Activated CD4-positive, alpha-beta T cell treated with anti-CD3 and anti-CD28 coated beads for 4 hours (primary cell): ENCODE data around the gene KRTAP1-1.
"Not testable (repeated sequence)": the region's sequence is repeated elsewhere in the genome, so short reads cannot be mapped to it uniquely, and the experiment has no call there.

ENCODE experiments used
- DNase-seq, 2 donors: peaks; one replicate each; pipeline ENCODE4 v3.0.0-alpha.2; 2020

KRTAP1-1 gene

DNA sequence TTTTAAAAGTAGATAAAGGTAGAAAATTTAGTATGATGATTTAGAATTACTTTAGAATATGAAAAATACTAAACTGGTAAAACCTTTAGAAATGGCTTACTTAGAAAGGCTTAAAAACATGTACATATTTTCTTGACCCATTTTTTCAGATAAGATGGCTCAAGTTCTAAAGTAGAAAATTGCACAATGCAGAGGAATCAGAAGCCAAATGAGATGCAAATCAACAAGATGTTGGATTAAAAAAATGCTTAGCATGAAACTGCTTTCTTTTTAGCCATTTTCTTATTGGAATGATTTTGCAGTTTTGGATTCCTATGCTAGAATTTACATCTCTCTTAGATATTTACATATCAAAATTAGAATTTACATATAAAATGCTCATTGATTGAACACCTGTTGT is 30.8 kb downstream of the KRTAP1-1 start:
- DNase-seq: no peak

DNA sequence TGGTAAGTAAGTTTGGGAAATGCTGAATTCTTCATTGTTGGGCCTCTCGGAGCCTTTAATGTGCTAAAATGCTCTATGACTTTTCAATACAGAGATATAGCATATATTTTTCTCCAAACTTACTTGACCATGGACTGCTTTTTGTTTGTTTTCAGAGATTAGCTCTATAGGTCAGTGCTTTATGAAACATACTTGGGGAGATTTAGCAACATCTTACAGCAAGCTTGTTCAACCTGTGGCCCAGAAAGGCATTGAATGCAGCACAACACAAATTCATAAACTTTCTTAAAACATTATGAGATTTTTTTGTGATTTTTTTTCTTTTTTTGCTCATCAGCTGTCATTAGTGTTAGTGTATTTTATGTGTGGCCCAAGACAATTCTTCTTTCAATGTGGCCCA is 31.3 kb downstream of the KRTAP1-1 start:
- DNase-seq: no peak

GRCh38 chr17:41009301-41009760 is 31.9 kb downstream of the KRTAP1-1 start:
- no peak for DNase-seq

DNA sequence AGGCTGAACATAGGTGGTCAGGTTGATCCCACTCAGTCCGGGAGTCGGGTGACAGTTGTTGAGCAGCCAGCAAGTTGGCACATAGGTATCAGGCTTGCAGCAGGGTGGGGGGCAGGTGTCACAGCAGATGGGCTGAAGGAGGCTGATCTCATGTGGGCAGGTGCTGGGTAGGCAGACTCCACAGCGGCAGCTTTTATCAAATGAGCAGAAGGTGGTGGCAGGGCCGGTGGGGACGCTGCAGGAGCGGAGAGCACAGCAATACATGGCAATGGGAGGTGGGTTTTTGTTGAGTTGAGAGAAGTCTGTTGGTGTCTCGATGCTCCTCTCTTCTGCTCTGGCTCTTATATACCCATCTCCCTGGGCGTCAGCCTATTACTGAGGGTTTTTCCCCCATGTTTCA is 32.4 kb downstream of the KRTAP1-1 start, which contains the start of gene KRTAP3-1:
Gene KRTAP3-1, minus strand, starts transcription at position 318 of the 400 bp plus-strand sequence. Its CDS starts 54 bp downstream, at position 264.
- DNase-seq: no peak

DNA sequence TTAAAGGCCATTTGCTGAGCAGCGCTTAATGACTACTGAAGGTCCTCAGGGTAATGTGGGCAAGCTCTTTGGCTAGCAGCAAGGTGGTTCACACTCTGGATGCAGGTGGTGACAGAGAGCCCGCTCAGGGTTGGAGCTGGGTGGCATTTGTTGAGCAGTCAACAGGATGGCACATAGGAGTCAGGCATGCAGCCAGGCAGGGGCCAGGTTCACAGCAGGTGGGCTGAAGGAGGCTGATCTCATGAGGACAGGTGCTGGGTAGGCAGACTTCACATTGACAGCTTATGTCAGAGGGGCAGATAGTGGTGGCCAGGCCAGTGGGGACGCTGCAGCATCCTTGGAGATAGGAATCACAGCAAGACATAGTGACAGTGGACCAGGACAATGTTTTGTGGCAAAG is 36.9 kb downstream of the KRTAP1-1 start:
- DNase-seq: no peak

- DNase-seq: no peak
Observed at GRCh38 chr17:41003926-41004325, 37.3 kb downstream of the KRTAP1-1 start.

DNA sequence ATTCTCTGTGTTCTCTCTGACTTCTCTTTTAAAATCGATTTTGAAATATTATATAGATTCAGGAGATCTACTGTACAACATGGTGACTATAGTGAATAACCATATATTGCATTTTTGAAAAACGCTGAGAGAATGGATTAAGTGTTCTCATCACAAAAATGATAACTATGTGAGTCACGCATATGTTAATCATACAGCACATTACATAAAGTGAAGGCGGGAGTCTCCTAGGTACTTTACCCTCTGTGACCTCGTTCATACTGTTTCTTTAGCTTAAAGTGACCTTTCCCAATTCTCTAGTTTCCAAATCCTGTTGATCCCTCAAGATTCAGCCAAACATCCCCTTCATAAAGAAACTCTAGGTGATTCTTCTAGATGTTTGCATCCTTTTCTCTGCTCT is 38.4 kb downstream of the KRTAP1-1 start:
- no peak for DNase-seq

- no peak for DNase-seq
Observed at GRCh38 chr17:41001795-41002194, 39.5 kb downstream of the KRTAP1-1 start.

- DNase-seq: not testable (repeated sequence)
Observed at GRCh38 chr17:40999563-40999962, 41.7 kb downstream of the KRTAP1-1 start, which contains the start of gene KRTAP3-2. KRTAP3-2 (minus strand) TSS chr17:40999906; CDS start chr17:40999853, 53 bp downstream.

DNA sequence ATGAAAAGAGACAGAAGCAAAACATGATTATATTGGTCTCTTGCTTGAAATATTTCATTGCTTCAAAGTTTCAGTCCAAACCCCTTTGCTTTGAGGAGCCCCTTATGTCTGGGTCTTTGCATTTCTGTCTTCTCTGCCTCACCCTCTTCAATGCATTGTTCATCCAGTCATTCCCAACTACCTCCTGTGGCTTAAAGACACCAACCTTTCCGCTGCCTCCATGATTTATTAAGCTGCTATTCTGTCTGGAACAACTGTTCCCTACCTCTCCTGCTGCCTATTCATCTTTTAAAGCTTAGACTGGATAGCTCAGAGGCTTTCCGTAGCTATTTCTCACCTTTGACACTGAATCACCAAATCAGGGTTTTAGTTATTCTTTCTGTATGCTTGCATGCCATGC is 43.9 kb downstream of the KRTAP1-1 start:
- DNase-seq: no peak

DNA sequence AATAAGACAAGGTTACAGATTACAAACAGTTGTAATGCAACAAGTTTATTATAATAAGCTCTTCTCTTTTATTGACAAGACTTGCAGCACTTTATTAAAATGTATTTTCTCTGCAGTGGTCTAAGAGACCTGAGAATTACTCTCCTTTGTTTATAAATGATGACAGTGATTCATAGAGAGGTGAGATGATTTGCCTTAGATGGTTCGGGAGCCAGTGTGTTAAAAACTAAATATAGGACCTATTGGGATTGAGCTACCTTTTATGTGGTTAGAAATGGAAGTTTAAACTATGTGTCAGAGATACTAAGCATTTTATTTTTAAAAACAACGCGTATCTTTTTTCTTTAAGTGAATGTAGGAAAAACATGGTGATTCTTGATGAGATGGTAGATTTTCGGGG is 44.4 kb downstream of the KRTAP1-1 start:
- DNase-seq: no peak

DNA sequence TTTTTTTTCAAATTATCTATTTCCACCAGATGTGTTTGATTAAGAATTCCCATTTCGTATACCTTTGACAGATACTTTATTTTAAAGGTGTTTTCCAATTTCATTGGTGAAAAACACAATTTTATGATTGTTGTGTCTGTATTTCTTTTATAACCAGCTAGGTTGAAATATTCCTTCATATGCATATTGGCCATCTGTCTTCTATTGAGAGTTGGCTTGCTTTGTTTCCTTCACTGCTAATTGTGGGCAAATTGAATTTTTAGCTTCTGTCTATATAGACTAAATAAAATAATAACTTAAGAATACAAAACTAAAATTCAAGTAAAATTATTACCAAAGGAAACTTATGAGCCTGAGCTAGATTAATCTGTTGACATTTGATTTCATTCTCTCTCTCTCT is 46.1 kb downstream of the KRTAP1-1 start:
- DNase-seq: no peak

DNA sequence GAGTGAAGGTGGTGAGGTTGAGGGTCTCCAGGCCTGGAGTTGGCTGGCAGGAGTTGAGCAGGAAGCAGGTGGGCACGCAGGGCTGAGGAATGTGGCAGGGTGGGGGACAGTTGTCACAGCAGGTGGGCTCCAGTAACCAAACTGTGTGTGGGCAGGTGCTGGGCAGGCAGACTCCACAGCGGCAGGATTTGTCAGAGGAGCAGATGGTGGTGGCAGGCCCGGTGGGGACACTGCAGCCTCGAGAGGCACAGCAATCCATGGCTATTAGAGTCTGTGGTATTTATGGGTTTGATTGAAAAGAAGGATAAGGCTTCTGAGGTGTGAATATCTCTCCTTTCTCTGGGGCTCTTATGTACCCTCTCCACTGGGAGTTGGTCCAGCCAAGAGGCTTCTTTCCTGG is 47.4 kb downstream of the KRTAP1-1 start, which contains the start of gene KRTAP3-3:
Gene KRTAP3-3, minus strand, starts transcription at position 326 of the 400 bp plus-strand sequence. Its CDS starts 67 bp downstream, at position 259.
- DNase-seq: no peak

- DNase-seq: no peak
Observed at GRCh38 chr17:40993084-40993483, 48.2 kb downstream of the KRTAP1-1 start.

- no peak for DNase-seq
Observed at GRCh38 chr17:40992666-40993065, 48.6 kb downstream of the KRTAP1-1 start.
